NCI-H748 (cell line): Measurements from ENCODE around the gene NUDT13.
"Not testable (repeated sequence)": the region's sequence is repeated elsewhere in the genome, so short reads cannot be mapped to it uniquely, and the experiment has no call there.

Experiments used
- DNase-seq: peaks from one replicate; lab custom pipeline; 2025; ENCODE audit not compliant: unreplicated experiment; lab: John Stamatoyannopoulos, UW

The NUDT13 gene

DNA sequence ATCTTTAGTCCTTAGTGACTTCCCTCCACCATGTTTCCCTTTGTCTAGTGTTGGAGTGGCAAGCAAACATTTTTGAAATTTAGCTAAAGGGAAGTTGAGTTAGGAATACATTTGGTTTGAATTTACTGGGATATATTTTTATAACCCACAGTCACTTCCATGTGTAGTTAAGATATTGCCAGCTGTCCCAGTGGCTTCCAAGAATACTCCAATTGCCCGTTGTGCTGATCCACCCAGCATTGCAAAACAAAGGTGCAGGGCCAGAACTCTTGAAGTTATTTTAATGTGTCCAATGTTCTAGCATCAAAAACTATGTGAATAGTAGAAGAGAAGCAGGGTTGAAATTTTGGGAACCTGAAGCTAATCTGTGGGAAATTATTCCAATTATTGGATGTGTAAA is 11.1 kb upstream of the NUDT13 start:
- DNase-seq = no peak

DNA sequence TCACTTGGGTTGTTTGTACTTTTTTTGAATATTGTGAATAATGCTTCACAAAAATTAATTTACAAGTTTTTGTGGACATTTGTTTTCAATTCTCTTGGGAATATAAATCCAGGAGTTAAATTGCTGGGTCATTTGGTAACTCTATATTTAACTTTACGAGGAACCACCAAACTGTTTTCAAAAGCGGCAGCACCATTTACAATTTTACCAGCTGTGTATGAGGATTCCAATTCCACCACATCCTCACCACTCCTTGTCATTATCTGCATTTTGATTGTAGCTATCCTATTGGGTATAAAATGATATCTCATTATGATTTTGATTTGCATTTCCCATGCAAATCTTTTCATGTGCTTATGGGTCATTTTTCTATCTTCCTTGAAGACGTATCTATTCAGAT is 4.0 kb upstream of the NUDT13 start:
- no peak for DNase-seq

DNA sequence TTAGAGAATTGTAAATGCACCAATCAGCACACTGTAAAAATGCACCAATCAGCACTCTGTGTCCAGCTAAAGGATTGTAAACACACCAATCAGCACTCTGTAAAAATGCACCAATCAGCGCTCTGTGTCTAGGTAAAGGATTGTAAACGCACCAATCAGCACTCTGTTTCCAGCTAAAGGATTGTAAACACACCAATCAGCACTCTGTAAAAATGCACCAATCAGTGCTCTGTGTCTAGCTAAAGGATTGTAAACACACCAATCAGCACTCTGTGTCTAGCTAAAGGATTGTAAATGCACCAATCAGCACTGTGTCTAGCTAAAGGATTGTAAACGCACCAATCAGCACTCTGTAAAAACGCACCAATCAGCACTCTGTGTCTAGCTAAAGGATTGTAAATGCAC is 1.0 kb upstream of the NUDT13 start:
- DNase-seq = not testable (repeated sequence)

DNA sequence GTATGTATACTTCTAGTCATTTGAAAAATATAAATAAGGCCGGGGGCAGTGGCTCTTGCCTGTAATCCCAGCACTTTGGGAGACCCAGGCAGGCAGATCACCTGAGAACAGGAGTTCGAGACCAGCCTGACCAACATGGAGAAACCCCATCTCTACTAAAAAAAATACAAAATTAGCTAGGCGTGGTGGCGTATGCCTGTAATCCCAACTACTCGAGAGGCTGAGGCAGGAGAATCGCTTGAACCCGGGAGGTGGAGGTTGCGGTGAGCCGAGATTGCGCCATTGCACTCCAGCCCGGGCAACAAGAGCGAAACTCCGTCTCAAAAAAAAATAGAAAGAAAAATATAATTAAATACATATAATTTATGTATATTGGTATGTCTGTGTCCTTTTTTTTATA is 1.8 kb downstream of the NUDT13 start:
- not testable (repeated sequence) for DNase-seq

DNA sequence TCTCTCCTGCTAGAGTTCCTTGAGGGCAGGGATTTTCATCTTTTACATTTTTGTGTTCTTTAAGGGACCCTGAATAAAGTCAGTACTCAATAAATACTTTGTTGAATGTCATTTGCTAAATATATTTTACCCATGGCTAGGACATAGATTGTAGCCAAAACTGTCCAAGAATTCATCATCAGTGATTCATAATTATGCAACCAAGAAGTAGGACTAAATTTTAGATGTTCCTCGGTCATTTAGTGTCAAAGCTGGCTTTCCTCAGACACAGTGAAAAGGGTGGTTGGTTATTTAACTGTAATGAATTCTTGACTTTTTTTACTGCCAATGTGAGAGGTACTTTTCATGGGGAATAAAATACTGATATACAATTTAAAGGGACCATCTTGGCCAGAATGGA is 3.3 kb downstream of the NUDT13 start:
- DNase-seq = no peak

DNA sequence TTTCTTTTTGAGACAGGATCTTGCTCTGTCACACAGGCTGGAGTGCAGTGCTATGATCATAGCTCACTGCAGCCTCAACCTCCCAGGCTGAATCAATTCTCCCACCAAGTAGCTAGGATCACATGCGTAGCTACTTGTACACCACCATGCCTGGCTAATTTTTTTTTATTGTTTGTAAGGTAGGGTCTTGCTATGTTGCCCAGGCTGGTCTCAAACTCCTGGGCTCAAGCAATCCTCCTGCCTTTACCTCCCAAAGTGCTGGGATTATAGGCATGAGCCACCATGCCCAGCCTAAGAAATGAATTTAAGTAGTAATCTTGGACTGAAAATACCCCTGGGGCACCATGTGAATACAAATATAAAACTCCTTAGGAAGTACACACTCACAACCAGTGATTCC is 5.8 kb downstream of the NUDT13 start:
- no peak for DNase-seq

DNA sequence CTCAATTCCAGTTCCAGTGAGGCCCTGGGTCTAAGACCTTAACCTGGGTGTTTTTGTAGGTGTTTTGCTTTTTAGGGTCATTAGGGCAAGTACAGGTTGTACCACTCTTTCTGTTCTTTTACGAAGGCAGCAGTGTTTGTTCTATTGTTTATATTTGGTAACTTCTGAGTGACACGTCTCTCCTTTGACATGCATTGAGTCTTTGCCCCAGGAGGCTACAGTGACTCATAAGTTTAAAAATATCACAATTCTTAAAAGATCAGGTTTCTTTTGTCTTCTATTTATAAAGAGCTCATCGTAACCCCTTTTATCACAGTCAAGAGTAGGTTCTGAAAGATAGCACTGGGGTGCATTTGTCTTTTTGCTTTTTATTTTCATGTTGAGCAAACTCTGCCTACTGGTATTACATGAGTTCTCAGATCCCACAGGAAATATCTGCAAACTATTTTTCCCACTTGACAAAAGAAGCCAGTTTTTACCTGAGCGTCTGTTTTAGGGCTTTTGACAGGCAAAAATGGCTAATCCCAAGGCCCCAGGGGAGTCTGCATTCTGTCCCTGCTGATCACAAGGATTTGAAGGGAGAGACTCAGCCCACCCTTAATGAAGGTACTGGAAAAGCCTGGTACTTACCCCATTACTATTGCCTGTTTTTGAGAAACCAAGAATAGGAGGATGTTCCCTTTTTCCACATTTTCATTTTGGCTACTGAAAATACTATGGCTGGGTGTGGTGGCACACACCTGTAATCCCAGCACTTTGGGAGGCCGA is 7.9 kb downstream of the NUDT13 start:
- DNase-seq = no peak

DNA sequence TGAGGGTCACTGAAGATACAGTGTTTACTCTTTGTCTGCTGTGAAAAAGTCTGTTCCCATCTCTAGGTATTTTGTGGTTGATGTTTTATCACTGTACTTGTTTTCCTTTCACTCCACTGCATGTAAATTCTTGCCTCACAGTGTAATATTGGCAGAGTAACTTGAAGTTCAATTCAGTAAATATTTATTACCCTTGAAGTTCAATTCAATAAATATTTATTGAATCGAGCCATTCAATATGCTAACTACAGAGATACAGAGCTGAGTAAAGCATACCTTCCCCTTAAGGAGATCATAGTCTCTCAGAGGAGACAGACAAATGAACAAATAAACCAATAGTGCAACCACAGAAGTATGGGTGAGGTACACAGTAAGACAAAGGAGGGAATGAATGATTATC is 9.2 kb downstream of the NUDT13 start:
- DNase-seq = no peak

DNA sequence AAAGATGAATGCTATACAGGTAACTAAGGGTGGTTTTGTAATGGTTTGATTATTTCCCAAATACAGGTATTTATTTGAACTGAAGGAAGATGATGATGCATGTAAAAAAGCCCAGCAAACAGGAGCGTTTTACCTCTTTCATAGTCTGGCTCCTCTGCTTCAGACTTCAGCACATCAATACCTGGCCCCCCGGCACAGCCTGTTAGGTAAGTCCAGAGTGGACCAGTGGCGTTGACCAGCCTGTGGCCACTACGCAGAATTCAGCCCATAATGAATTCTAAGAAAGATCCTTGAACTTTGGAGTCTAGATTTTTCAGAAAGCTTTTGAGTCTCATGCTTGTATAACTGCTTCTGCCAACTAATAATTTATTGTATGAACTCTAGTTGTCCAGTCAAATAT is 9.7 kb downstream of the NUDT13 start:
- no peak for DNase-seq

DNA sequence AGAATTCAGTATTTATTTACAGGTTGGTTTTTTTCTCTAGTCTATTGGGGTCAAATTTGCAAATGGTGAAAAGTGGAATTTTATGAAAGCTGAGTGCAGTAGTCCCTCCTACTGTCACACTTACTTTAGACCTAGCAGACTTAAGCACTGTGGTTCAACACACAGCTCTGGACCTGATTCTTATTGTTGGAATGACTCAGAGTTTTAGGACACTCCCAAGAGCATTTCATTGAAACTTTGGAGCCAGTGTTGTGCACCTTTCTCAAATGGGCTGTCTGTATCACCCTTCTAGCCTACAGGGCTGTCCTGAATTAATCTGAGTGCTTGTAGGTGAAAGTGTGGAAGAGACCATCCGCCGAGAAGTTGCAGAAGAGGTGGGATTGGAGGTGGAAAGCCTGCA is 16.1 kb downstream of the NUDT13 start:
- DNase-seq = no peak

DNA sequence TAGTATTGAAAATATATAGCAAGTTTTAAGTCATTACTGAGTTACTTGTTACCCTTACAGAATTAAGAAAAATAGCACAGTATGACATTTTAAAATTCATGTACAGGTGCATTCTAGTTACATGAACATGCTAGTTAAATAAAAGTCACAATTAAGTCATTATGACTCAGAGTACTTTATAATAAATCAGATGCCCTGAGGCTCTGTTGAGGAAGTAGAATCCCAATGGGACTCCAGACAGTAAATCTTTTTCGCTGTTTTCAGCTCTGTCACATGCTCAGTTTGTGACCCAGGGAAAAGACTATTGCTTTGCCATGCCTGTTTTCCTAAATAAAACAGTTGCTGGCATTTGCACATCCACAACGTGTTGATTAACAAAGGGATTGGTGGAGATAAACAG is 21.0 kb downstream of the NUDT13 start:
- DNase-seq = no peak

DNA sequence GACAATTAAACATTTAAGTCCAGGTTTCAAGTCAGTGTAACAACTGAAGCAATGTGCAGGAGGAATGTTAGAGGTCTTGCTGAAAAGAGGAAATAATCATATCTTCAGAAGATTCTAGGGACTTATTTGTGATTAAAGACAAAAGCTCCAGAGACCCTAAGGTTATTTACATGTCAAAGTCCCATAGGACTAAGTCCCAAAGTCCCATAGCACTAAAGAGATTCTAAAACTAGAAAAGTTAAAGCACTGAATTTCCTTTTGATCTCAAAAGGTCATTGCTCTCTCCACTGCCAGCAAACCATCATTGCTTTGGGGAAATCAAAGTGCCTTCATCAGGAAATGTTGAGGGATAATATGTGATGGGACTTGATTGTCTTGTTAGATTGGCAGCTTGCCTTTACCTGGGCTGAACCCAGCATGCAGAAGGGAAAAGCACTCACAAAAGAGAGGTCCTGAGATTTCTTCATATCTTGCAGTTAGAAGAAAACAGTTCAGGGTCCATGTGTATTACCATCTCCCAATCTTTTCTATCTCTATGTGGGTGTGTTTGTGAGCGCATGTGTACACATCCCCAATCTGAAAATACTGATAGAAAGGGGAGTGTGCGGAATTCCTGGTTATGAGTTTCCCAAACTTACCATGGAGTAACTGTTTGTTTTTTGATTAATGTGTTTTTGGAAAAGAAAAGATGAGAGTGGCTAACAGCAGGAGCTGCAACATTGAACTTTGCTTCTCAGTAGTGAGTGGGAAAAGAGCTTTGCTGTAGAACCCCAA is 21.8 kb downstream of the NUDT13 start:
- no peak for DNase-seq

DNA sequence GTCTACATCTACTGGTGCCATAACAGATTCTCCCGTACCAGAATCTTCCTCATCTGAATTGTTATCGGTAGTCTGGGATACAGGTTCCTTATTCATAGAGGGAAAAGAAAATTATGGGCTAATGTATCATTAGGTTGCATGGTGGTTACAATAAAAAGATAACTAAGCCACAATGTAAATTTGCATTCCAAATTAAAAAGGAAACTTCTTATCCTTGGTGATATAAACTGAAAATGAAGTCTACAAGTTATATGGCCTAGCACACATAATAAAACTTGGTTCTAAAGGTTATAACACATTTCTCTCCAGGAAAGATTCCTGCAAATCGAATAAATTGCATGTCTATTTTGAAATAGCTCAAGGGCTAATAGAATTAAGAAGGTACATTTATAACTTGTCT is 24.5 kb downstream of the NUDT13 start:
- DNase-seq = no peak

DNA sequence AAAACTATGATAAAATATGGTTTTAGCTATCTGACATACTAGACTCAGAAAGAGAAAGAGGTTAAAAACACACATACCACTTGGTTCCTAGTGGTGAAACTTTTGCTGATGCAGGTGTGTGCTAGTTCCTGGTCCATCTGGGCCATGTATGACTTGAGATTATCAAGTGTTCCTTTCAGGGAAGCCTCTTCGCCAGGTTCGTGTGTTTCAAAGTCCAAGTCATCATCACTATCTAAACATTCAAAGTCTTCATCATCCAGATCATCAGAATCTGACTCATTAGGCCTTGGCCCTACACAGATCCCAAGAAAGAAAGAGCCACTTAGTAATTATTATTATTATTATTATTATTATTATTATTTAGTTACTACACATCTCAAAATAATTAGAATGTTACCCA is 26.4 kb downstream of the NUDT13 start:
- no peak for DNase-seq

DNA sequence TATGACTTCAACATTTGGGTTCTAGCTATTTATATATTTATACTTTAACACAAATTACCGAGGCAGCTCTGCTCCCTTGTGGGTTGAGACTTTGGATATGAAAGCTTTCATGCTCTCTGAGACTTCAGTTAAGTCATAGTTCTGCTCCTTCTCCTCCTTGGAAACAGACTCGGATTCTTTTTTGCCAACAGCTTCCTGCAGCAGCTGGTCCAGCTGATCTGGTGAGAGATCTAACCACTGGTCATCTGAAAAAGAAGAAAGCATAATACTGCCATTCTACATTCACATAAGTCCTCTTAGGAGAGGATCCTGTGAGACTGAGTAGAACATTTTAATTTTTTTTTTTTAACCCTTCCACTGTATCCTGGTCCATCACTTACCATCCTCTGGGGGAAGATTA is 29.0 kb downstream of the NUDT13 start:
- no peak for DNase-seq

DNA sequence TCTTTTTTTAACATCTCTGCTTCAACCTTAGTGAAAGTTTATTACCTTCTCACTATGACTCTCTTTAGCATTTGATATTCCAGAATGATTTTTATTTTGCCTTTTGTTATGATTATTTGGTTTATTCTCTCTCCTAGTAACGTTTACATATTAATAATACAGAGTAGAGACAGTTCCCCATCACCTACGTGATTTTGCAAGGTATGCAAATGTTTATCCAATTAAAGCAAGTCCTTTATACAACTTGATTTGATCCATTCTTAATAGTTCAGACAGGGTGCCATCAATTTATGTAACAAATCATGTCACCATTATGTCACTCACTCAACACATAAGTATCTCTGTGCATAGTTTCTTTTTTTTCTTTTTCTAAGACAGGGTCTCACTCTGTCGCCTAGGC is 31.3 kb downstream of the NUDT13 start:
- DNase-seq = no peak

DNA sequence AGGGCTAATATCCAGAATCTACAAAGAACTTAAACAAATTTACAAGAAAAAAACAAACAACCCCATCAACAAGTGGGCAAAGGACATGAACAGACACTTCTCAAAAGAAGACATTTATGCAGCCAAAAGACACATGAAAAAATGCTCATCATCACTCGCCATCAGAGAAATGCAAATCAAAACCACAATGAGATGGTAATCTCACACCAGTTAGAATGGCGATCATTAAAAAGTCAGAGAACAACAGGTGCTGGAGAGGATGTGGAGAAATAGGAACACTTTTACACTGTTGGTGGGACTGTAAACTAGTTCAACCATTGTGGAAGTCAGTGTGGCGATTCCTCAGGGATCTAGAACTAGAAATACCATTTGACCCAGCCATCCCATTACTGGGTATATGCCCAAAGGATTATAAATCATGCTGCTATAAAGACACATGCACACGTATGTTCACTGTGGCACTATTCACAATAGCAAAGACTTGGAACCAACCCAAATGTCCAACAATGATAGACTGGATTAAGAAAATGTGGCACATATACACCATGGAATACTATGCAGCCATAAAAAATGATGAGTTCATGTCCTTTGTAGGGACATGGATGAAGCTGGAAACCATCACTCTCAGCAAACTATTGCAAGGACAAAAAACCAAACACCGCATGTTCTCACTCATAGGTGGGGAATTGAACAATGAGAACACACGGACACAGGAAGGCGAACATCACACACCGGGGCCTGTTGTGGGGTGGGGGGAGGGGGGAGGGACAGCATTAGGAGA is 40.6 kb downstream of the NUDT13 start:
- DNase-seq = not testable (repeated sequence)

DNA sequence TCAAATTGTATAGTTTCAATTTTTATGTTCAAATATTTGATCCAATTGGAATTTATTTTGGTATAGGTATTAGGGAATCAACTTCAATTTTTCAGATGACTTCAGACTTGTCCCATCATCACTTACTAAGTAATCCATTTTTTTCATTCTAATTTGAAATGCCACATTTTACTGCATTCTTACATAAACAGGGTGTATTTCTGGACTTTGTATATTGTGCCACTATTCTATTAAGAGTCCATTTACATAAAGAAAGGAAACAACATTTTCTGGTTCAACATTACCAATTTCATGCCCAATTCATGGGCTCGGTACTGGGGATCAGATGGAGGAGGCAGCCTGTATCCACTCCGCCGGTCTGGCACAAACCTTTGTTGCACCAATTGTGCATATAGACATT is 41.8 kb downstream of the NUDT13 start:
- DNase-seq = no peak

DNA sequence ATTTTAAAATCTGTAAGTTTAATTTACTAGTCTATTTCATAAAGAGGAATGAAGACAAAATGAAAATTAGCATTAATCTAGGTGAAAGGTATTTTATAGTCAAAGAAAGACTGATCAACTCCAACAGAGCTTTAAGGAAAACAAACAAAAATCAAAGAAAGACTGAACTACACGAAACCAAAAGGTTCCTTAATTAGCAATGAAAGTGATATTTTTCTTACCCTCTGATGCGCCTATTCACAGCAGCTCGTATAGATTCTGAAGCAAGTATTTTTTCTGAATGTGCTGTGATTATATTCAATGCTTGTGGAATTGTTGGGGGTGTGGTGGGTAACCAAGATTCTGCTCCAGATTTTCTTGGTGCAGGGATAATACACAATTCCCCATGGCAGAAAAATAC is 45.8 kb downstream of the NUDT13 start:
- DNase-seq = no peak

DNA sequence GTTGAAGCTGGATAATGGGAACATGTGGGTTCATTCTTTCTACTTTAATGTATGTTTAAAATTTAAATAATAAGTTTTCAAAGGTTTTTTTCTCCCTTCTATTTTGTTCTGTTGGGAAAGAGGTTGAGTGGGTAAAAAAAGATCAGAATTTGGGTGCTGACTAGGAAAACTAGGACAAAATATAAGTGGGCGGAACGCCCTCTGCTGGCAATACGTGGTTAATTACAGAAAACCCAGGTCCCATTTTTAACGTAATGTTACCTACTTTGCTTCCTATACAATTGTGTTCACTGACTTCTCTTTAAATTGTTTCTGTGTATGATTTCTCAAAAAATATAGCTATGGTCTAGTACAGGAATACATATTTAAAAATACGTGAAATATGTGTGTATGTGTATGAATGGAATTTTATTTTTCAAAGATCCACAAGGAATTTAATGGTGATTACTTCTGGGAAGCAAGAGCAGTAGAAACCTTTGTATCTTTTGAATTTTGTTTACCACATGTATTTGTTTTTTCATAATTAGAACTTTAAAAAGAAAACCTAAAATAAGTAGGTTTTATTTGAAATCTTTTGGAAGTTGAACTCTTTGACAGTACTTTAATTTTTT is 48.9 kb downstream of the NUDT13 start:
- peak; percentile 23 for DNase-seq

DNA sequence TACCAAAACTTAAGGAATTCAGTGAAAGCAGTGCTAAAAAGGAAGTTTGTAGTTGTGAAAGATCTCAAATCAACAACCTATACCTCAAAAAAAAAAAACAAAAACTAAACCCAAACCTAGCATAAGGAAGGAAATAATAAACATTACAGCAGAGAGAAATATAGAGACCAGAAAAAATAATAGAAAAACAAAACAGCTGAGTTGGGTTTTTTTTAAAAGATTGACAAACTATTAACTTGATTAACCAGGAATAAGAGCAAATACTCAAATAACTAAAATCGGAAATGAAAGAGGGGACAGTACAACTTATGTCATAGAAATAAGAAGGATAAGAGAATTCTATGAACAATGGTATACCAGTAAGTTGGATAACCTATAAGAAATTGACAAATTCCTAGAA is 50.8 kb downstream of the NUDT13 start:
- no peak for DNase-seq
